Stimulated activated CD8-positive, alpha-beta memory T cell treated with anti-CD3 and anti-CD28 coated beads, Interleukin-7, amount 100 ng/mL, for 1 hour (primary cell): ENCODE measurements around the gene NUCKS1.

Source experiments
- DNase-seq, 2 donors: peaks; one replicate each; pipeline ENCODE4 v3.0.0-alpha.2; 2020; ENCODE audit warnings: low read depth in 2 of 2

NUCKS1 gene

GRCh38 chr1:205770618-205771017 is 20.6 kb upstream of the NUCKS1 start:
- DNase-seq = no peak

DNA sequence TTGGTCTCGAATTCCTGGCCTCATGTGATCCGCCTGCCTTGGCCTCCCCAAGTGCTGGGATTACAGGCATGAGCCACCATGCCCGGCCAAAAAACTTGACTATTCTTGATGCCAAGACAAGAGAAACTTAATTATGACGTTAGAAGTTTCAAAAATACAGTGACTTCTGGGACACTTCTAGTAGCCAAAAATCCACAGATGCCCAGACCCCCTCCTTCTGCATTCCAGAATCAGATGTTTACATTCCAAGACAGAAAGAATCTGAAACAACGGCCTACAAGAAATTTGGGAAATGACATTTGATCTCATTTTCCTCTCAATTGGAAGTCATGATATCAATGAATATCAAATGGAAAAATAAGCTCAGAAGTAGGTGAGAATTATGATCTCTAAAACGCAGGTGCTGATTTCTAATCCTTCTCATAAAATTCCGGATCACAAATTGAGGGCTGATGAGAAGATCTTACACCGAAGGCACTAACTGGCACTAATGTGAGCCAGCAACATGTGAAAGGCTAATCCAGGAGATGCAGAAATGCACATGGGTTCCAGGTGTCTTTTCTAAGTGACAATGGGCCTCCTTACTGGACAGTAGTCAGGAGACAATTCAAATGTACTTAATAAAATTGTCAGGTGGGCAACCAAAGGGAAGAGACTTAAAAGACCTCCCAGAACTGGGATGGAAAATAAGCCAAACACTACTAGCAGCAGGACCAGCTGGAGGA is 19.8 kb upstream of the NUCKS1 start:
- no peak for DNase-seq

DNA sequence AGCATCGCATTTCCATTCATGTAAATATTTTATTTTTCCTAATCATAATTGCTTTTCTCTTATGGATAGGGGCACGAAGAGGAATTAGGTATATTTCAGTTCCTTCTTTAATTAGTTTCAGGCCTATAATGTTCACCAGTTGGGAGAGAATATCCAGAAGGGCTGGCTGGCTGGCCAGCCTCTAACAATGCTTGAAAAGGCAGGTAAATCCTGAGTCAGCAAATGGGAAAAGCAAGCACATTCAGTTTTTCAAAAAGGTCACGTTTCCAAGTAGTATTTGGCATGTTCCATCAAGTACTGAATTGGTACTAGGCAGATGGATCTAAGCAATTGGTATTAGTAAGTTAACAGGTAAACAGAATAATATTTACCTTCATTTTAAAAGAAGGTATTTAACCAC is 17.3 kb upstream of the NUCKS1 start:
- no peak for DNase-seq

- DNase-seq = no peak
Measured at GRCh38 chr1:205766570-205766969, 16.6 kb upstream of the NUCKS1 start.

DNA sequence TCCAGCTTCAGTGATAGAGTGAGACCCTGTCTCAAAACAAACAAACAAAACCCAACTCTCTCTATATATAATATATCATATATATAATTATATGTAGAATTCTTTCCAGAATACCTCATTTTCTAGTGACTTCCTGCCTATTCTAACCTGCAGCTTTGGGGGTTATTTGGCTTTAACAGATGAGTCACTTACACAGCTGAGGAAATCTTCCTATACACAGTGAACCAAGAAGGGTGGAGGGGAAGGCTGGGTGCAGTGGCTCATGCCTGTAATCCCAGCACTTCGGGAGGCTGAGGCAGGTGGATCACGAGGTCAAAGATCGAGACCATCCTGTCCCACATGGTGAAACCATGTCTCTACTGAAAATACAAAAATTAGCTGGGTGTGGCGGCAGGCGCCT is 16.1 kb upstream of the NUCKS1 start:
- DNase-seq = no peak

- no peak for DNase-seq
Measured at GRCh38 chr1:205764578-205764977, 14.6 kb upstream of the NUCKS1 start.

DNA sequence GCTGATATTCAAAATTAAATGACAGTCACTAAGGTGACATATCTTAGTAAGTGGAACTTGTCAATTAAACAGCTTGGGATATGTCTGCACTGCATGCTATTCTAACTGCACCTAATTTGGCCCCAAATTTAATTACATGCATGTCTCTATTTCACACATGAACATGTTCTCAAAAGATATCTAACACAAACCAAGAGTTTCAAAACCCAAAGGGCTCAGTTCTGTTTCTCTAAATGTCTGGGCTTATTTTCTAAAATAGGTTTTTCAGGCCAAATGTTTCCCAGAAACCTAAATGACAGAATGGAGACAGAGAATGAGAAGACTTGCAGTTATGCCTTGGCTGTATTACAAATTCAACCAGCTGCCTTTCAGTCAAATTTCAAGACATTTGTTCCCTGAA is 14.0 kb upstream of the NUCKS1 start:
- DNase-seq = no peak

DNA sequence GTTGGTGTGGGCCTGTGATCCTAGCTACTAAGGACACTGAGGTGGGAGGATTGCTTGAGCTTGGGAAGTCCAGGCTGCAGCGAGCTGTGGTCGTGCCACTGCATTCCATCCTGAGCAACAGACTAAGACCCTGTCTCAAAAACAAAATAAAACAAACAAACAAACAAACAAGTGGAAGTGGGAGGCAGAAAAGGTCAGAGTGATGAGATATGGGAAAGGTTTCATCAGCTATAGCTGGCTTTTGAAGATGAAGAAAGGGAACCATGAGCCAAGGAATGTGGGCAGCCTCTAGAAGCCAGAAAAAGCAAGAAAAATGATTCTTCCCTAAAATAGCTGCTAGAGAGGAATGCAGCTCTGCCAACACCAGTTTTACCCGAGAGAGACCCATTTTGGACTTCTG is 10.6 kb upstream of the NUCKS1 start:
- no peak for DNase-seq

- no peak for DNase-seq
Measured at GRCh38 chr1:205756552-205756951, 6.6 kb upstream of the NUCKS1 start.

GRCh38 chr1:205754857-205755256 is 4.9 kb upstream of the NUCKS1 start:
- no peak for DNase-seq

DNA sequence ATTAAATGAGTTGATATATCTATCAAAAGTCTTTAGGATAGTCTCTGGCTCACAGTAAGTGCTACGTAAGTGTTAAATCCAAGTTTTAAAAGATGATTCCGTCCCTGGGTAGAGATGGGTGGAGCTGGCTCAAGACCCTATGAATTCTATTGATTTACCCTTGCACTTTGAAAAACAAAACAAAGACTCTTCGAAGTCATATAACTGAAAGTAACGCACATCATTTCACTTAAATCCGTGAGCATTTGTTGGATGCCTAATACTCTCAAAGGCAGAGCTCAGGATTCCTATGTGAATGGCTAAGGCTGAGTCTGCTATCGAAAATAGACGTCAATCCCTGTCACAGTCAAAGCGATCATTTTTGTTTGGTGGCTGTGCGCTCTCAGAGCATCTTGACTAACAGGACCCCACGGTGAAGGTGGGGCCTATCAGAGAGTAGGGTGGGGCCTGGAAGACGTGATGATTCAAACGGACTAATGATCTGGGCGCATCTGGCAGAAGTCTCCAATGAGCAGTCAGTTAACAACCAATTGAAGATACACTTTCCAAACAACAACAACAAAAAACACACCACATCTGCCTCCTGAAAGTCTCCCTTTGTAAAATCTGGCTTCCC is 1.2 kb upstream of the NUCKS1 start:
- no peak for DNase-seq

DNA sequence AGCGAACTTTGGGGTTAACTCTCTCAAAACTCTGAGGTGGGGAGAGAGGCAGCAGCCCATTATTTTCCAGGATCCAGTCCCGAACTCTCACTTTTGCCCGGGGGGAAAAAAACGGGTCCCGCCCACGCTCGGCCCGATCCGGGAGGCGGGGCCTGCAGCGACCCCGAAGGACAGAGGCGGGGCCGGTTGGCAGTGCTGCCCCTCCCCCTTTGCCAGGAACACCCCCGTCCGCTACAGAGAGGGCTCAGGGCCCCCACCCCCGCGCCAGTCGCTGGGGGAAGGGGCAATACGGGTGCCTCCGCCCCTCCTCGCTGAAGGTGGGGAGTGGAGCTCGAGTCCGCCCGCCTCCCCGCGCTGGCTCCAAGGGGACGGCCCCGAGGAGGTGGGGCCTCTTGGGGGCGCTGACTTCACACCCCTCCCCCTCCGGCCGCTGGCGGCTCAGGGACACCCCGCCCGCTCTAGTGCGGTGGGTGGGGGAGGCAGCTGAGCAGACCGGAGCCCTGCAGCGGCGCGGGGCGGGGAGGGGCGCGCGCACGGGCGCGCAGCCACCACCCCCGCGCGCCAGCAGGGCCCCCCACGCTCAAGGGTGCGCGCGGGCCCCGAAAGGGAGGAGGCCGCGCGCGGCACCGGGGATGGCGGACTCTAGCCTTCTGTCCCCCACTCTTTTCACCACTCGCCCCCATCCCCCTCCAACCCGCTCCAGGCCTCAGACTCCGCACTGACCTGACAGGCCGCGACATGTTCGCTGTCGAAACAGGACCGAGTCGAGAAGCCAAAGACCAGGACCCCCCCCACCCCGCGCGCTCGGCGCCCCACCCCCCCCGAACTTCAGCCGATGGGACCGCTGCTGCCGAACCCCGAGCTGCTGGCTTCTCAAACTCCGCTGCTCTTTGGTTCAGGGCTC is 496 bp downstream of the NUCKS1 start:
- peak; percentile 83 to 87 for DNase-seq

DNA sequence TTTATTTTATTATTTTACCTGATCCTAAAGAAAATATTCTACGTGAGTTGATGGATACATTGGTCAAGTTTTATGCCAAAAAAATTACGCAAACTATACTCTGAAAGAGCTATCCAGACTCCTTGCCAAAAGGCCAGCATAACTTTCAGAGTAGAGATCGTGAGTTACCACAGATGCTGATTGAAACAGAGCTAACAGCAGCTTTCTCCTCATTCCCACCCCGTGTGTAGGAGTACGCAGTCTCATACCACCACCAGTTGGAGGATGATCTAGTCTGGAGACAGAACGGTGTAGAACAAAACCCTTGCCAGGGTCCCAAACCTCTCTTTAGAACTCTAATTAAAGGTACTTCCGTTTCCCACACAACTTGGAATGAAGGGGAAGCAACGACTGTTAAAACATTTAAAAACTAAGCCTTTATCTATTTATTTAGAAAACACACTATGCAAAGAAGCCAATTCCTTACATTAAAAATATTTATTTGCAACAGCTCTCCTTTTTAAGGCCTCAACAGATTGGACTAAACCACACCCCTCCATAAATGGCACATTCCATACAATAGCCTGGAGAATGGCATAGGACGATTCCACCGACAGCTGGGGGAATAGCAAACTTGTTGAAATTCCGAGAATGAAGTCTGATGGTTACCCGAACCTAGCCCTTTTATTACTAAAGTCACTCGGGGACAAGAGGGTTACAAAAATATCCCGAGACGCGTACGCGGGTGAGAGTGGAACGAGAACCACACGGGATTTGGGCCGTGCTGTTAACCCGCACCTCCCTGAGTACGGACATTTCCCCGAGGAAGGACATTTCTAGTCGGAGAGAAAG is 1.4 kb downstream of the NUCKS1 start:
- DNase-seq = no peak

- no peak for DNase-seq
Measured at GRCh38 chr1:205746757-205747412, 3.1 kb downstream of the NUCKS1 start.

DNA sequence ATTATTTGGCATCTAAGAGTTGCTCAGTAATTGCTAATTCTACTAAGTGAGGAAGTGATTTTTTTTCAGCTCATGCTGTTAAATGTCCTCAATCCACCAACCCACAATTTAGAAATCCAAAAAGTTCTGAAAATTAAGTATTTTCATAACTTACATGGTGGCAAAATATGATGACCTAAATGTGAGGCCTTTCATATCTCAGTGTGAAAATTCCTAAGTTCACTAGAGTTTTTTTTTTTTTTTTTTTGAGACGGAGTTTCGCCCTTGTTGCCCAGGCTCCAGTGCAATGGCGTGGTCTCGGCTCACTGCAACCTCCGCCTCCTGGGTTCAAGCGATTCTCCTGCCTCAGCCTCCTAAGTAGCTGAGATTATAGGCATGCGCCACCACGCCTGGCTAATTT is 5.6 kb downstream of the NUCKS1 start:
- no peak for DNase-seq

- no peak for DNase-seq
Measured at GRCh38 chr1:205743977-205744376, 6.0 kb downstream of the NUCKS1 start.

DNA sequence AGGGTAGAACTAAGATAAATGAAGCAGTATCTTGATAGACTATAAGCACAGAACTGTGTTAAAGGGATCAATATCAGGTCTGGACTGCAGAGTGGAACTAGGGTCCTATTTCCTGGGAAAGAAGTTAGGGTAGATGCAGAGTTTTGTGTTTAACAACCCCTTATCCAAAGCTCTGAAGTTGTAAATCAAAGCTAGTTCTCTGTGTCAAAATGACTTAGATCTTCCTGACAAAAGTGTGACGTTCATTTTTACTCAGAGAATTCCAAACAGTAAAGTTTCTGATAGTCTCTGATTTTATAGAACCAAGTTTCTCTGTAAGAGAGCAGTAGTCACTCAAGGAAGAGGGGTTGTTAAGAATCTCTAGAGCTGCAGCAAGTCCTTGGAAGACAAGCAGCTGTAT is 8.3 kb downstream of the NUCKS1 start:
- no peak for DNase-seq

- DNase-seq = no peak
Measured at GRCh38 chr1:205739348-205740160, 10.4 kb downstream of the NUCKS1 start.

DNA sequence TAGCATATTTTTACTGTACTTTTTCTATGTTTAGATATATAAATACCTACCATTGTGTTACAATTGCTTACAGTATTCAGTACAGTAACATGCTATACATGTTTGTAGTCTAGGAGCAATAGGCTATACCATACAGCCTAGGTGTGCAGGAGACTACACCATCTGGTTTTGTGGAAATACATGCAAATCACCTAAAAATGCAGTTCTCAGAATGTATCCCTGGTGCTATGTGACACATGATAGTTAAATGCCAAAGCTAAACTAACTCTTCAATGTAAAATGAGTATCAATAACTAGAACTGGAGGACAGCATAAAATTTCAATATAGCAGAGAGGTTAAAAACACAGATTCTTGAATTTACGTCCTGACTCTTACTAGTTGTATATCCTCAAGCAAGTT is 14.8 kb downstream of the NUCKS1 start:
- no peak for DNase-seq

GRCh38 chr1:205733438-205734175 is 16.4 kb downstream of the NUCKS1 start:
- no peak for DNase-seq
